ENCODE results near the gene CPEB2. TPM values are rescaled to one million over a fixed set of nuclear protein-coding genes. Genes with fewer than 3 reads are reported as not detected.

The CPEB2 gene
- total RNA-seq, 1 donor from 2014 or later: 3.5 TPM

- DNase-seq (ENCODE audit: low read depth): no peak
- TF ChIP-seq, protein P1, sequence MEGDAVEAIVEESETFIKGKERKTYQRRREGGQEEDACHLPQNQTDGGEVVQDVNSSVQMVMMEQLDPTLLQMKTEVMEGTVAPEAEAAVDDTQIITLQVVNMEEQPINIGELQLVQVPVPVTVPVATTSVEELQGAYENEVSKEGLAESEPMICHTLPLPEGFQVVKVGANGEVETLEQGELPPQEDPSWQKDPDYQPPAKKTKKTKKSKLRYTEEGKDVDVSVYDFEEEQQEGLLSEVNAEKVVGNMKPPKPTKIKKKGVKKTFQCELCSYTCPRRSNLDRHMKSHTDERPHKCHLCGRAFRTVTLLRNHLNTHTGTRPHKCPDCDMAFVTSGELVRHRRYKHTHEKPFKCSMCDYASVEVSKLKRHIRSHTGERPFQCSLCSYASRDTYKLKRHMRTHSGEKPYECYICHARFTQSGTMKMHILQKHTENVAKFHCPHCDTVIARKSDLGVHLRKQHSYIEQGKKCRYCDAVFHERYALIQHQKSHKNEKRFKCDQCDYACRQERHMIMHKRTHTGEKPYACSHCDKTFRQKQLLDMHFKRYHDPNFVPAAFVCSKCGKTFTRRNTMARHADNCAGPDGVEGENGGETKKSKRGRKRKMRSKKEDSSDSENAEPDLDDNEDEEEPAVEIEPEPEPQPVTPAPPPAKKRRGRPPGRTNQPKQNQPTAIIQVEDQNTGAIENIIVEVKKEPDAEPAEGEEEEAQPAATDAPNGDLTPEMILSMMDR (conservative IDR thresholded peaks at IDR 0.05; ENCODE audit: low read depth, low read length): no peak
Measured at GRCh38 chr4:15089979-15090378, 87.7 kb downstream of the CPEB2 start.

GRCh38 chr4:15100380-15100779 is 98.1 kb downstream of the CPEB2 start:
- no peak for DNase-seq (ENCODE audit: low read depth)
- no peak overlapping the region for H3K4me3 ChIP-seq (ENCODE audit: low read depth, low read length)
- TF ChIP-seq, protein P1 (conservative IDR thresholded peaks at IDR 0.05; ENCODE audit: low read depth, low read length): no peak

More at GRCh38 chr4:15089979-15090378, 87.7 kb downstream of the CPEB2 start:
- no peak overlapping the region for H3K4me3 ChIP-seq (ENCODE audit: low read depth, low read length)

GRCh38 chr4:15100994-15101695 is 98.9 kb downstream of the CPEB2 start:
- no peak overlapping the region for H3K4me3 ChIP-seq (ENCODE audit: low read depth, low read length)
- DNase-seq (ENCODE audit: low read depth): no peak
- TF ChIP-seq, protein P1 (conservative IDR thresholded peaks at IDR 0.05; ENCODE audit: low read depth, low read length): no peak

DNA sequence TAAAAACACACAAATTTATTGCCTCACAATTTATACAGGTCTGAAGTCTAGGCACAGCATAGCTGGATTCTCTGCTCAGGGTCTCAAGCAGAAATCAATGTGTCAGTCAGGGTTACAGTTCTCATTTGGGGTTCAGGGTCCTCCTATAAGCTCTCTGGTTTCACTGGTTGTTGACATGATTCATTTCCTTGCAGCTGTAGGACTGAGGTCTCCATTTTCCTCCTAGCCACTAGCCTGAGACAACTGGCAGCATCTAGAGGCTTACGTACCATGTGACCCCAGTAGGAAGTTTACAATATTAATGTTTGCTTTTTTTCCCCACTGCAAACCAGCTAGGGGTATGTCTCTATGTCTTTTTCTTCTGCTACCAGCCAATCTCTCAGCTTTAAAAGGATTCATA is 102.5 kb downstream of the CPEB2 start:
- TF ChIP-seq, protein P1 (conservative IDR thresholded peaks at IDR 0.05; ENCODE audit: low read depth, low read length): no peak
- no peak for DNase-seq (ENCODE audit: low read depth)
- H3K4me3 ChIP-seq (ENCODE audit: low read depth, low read length): no peak overlapping the region

- no peak overlapping the region for H3K4me3 ChIP-seq (ENCODE audit: low read depth, low read length)
- TF ChIP-seq, protein P1 (conservative IDR thresholded peaks at IDR 0.05; ENCODE audit: low read depth, low read length): no peak
- no peak for DNase-seq (ENCODE audit: low read depth)
Measured at GRCh38 chr4:15106399-15106798, 104.1 kb downstream of the CPEB2 start.

- TF ChIP-seq, protein P1 (conservative IDR thresholded peaks at IDR 0.05; ENCODE audit: low read depth, low read length): no peak
- H3K4me3 ChIP-seq (ENCODE audit: low read depth, low read length): no peak overlapping the region
- no peak for DNase-seq (ENCODE audit: low read depth)
Measured at GRCh38 chr4:15109600-15109999, 107.3 kb downstream of the CPEB2 start.

GRCh38 chr4:15110120-15110571 is 107.9 kb downstream of the CPEB2 start:
- DNase-seq (ENCODE audit: low read depth): no peak
- H3K4me3 ChIP-seq (ENCODE audit: low read depth, low read length): no peak overlapping the region
- TF ChIP-seq, protein P1 (conservative IDR thresholded peaks at IDR 0.05; ENCODE audit: low read depth, low read length): no peak
